Measurements from ENCODE around the gene PERM1.
"Not testable (repeated sequence)": the region's sequence is repeated elsewhere in the genome, so short reads cannot be mapped to it uniquely, and the experiment has no call there.

The PERM1 gene

GRCh38 chr1:947958-948357, 33.9 kb downstream of the PERM1 start:
- DNase-seq (ENCODE audit: low read depth): no peak

GRCh38 chr1:946811-947210, 35.1 kb downstream of the PERM1 start:
- not testable (repeated sequence) for DNase-seq (ENCODE audit: low read depth)

GRCh38 chr1:945688-946556, 36.0 kb downstream of the PERM1 start:
- DNase-seq (ENCODE audit: low read depth): no peak

GRCh38 chr1:944341-945325, 37.3 kb downstream of the PERM1 start:
- DNase-seq (ENCODE audit: low read depth): no peak

DNA sequence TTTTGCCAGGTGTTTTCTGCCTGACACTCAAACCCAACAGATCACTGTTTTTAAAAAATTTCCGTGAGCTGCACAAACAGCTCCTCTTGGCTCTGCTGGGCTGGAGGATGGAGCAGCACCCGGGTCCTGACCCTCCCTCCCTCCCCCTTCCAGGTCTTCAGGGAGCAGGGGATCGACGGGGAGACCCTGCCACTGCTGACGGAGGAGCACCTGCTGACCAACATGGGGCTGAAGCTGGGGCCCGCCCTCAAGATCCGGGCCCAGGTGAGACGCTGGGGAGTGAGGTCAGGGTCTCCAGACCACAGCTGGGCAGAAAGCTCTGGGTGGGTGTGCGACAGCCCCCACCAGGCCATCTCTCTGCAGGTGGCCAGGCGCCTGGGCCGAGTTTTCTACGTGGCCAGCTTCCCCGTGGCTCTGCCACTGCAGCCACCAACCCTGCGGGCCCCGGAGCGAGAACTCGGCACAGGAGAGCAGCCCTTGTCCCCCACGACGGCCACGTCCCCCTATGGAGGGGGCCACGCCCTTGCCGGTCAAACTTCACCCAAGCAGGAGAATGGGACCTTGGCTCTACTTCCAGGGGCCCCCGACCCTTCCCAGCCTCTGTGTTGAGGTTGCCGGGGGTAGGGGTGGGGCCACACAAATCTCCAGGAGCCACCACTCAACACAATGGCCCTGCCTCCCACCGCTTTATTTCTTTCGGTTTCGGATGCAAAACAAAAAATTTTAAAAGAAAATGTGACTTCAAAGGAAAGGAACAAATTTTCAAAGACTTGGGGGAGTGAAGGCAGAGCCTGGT, 38.1 kb downstream of the PERM1 start:
- DNase-seq (ENCODE audit: low read depth): no peak

- no peak for DNase-seq (ENCODE audit: low read depth)
Observed at GRCh38 chr1:942864-943533, 38.9 kb downstream of the PERM1 start.

DNA sequence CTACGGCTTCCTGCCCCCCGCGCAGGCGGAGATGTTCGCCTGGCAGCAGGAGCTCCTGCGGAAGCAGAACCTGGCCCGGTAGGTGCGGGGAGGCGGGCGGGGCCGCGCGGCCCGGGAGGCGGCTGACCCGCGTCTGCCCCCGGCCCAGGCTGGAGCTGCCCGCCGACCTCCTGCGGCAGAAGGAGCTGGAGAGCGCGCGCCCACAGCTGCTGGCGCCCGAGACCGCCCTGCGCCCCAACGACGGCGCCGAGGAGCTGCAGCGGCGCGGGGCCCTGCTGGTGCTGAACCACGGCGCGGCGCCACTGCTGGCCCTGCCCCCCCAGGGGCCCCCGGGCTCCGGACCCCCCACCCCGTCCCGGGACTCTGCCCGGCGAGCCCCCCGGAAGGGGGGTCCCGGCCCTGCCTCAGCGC, 39.5 kb downstream of the PERM1 start:
- no peak for DNase-seq (ENCODE audit: low read depth)

DNA sequence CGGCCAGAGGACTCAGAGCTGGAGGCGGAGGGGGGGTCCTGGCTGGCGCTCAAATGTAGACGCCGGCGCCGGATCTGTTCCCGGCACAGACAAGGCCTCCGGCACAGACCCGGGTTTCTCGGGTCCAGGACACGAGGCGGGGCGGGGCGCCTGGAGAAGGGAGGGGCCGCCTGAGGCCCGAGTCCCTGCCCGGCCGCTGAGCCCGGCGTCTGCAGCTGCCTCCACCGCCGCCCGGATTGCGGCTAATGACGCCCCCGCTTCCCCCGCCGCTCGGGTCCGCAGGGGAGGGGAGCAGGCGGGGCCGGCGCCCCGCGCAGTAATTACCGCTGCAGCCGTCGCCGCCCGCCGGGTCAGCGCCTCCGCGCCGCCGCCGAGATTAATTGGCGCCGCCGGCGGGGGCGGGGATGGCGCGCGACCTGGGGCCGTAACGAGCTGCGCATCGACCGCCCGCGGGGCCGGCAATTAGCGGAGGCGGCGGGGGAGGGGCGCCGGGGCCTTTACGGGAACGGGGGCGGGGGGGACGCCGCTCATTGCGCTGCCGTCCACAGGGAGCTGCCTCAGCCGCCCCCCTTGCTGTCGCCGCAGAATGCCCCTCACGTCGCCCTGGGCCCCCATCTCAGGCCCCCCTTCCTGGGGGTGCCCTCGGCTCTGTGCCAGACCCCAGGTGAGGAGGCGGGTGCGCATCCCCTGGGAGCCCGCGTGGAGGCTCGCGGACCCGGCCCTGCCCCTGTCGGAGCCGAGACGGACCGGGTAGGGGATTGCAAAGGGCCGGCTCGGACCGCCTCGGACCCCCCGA, 40.1 kb downstream of the PERM1 start:
- no peak for DNase-seq (ENCODE audit: low read depth)

DNA sequence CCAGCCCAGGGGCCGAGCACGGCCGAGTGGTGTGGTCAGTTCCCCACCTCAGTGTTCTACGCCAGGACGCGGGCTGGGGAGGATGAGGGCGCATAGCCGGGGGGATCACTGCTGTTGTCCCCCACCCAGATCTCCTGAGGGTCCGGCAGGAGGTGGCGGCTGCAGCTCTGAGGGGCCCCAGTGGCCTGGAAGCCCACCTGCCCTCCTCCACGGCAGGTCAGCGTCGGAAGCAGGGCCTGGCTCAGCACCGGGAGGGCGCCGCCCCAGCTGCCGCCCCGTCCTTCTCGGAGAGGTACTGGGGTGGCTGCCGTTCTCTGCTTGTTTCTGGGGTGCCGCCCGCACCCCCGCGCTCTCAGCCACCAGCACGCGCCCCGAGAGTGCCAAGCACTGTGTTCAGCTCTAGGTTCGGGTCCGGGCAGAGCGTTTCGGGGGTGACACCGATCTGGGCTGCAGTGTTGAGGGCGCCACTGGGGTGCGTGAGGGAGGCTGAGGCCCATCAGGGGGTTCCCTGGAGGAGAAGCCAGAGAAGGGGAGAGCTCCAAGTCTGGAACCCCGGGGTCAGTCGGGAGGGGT, 40.8 kb downstream of the PERM1 start:
- no peak for DNase-seq (ENCODE audit: low read depth)

DNA sequence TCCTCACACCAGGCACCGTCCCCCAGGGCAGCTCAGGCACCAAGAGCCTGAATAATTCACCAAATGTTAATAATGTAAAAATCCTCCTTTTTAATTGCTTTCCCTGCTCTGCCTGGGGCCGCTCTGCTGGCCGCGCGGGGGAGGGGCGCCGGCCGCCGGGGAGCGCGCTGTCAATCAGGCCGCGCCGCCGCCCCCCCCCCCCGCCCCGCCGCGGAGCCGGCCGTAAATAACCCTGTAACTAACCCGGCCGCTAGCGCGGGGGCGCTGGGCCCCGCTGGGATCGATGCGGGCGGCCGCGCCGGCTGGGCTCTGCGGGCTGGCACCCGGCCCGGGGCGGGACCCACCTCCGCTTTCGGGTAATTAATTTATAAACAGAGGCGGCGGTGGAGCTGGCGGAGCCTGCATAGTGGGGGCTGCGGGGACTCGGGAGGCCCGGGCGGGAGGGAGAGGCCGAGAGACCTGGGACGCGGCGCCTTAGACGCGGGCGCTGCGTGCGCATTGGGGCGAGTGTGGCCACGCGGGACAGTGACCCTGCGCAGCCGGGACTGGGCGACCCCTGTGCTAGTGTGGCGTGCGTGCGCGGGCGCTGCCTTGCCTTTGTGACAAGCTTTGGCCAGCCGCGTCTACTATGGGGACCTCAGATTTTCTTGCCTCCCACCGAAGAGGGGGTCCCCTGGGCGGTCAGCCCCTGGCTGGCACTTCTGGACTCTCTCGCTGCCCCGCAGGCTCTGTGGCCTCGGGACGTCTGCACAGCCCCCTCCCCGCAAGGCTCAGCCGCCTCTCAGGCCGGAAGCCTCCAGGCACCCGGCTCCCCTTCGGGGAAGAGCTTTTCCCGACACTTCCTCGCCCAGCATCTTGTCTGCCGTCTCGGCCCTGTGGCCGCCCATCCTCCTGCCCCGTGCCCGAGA, 41.5 kb downstream of the PERM1 start:
- DNase-seq (ENCODE audit: low read depth): no peak

- DNase-seq (ENCODE audit: low read depth): no peak
Observed at GRCh38 chr1:939511-940106, 42.3 kb downstream of the PERM1 start.

- DNase-seq (ENCODE audit: low read depth): no peak
Observed at GRCh38 chr1:938711-939489, 43.0 kb downstream of the PERM1 start.

GRCh38 chr1:938088-938683, 43.7 kb downstream of the PERM1 start:
- DNase-seq (ENCODE audit: low read depth): no peak

- no peak for DNase-seq (ENCODE audit: low read depth)
Observed at GRCh38 chr1:937521-937920, 44.4 kb downstream of the PERM1 start.

GRCh38 chr1:936348-937264, 45.3 kb downstream of the PERM1 start:
- DNase-seq (ENCODE audit: low read depth): no peak

- DNase-seq (ENCODE audit: low read depth): no peak
Observed at GRCh38 chr1:935751-936231, 46.1 kb downstream of the PERM1 start.

Measured in stimulated activated CD8-positive, alpha-beta memory T cell treated with anti-CD3 and anti-CD28 coated beads, Interleukin-4, amount 100 ng/mL, for 24 hours (primary cell).